Activated CD4-positive, alpha-beta T cell treated with anti-CD3 and anti-CD28 coated beads for 48 hours (primary cell): ENCODE data around the gene SSX4B.
"Not testable (repeated sequence)": the region's sequence is repeated elsewhere in the genome, so short reads cannot be mapped to it uniquely, and the experiment has no call there.

Experiments used
- DNase-seq: peaks from one replicate; pipeline ENCODE4 v3.0.0-alpha.2; 2020

Gene SSX4B, protein sequence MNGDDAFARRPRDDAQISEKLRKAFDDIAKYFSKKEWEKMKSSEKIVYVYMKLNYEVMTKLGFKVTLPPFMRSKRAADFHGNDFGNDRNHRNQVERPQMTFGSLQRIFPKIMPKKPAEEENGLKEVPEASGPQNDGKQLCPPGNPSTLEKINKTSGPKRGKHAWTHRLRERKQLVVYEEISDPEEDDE

DNA sequence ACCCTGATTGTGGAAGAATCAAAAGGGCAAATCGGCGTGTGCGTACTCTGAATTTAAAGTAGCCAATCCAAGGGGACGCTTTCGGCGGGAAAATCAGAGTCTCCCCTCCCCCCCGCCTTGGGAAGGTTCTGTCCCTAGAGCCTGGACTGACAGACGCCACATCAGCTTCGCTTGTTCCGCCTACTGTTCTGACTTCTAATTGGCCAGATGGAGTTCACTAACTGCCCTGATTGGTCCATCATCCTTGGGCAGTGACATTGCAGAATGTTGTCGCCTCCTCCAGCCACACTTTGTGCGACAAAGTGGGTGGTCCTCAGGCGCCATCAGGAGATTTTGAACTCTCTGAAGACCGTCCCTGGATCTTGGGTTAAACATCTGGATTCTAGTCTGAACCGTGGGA lies at the start of gene SSX4B:
TSS of gene SSX4B (minus strand) at position 101 of the 400 bp plus-strand sequence. CDS start 588 bp downstream, outside the sequence.
- DNase-seq, result not testable (repeated sequence)

DNA sequence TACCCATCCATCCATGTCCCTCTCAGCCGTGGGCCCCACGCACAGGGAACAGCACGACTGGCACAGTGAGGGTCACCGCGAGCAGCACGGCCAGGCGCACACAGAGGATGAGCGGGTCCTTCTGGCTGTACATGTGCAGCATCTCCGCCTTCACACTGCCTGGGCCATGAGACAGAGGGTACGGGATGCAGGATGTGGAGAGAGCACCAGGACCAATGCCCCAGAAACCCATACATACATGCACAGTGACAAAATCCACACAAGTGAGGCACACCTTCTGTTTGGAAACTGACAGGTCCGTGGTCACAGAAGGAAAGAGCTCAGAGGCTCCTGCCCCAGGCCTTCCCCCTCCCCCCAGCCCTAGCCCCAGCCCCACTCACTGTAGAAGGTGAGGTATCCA lies 48.8 kb upstream of the SSX4B start:
- DNase-seq, result no peak

DNA sequence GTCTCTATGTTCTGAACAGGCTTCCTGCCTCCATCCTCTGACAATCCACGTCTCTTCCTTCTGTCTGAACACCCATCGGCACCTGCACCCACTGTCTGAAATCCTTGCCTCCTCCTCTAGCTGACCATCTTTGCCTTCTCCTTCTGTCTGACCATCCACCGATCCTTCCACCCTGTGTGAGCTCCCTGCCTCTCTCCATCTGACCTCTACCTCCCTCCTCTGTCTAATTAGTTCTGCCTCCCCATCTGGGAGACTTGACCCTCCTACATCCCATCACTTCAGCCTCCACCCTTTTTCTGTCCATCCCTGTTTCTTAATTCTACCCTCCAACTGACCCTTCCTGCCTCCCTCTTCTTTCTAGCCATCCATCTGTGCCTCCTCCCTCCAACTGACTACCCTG lies 48.3 kb upstream of the SSX4B start:
- no peak for DNase-seq

DNA sequence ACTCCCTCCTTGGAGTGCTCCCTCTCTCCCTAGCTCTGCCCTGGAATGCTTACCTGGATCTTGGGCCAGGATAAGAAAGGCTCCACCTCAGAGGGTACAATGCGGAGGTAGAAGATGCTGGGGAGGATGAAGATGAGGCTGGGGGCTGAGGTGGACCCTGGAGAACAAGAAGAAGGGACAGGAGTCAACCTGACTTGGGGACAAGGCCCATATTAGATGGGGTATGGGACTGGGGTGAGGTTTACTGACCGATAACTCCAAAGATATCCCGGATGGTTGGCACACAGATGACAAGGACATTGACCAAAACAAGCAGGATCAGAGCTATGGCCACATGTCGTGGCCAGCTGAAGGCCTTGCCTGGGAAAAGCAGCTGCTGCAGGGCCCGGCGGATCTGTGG lies 47.7 kb upstream of the SSX4B start:
- no peak for DNase-seq

DNA sequence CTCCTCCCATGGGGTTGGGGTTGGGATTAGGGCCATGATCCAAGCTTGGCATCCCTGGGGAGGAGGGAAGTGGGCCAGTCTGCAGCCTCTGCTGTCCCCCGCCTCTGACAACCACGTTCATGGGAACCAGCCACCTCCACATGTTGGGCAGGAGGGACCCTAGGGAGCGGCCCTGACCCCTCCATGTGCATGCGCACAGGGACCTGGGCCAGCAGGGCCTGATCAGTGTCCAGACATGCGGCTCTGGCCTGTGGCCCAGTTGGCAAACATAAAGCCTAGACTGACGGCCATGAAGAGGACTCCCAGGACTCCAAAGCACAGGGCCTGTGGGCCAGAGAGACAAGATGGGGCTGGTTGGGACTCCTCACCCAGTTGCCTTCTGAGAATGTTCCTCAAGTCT lies 47.0 kb upstream of the SSX4B start:
- no peak for DNase-seq

DNA sequence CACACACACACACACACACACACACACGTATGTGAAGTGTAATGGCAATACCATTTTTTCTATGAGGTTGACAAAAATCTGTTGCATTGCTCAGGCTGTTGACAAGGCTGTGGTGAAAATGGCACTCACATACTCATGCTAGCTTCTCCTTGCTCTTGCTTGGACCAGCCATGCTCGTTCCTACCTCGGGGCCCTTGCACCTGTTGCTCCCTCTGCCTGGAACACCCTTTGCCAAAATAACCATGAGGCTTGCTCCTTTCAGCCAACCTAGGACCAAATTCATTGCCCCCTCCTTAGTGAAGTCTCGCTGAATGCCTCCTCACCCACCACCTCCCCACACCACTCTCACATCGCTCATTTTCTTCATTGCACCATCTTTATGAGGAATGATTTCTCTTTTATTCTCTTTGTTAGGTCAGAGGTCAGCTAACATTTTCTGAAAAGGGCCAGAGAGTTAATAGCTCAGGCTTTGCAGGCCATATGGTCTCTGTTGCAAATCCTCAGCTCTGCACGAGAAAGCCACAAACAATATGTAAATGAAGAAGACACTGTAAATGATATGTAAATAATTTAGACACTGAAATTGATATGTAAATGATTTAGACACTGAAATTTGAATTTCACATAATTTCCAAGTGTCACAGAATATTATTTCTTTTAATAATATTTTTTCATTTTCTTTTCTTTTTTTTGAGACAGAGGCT lies 45.0 kb upstream of the SSX4B start:
- no peak for DNase-seq

DNA sequence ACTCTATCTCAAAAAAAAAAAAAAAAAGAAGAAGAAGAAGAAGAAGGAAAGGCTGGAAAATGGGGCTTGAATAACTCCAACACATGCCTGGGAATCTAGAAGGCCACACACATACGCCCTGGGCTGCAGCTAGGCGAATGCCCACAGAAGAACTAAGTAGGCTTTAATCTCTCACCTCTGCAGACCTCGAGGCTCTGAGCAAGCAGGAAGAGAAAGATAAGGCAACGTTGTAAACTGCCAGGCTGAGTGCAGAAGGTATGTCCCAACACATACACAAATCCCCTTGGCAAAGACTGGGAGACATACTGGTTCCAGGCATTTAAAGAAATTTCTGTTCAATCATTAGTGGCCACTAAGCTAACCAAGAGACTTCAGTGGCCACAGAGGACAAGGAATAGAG lies 39.9 kb upstream of the SSX4B start:
- DNase-seq, result no peak

DNA sequence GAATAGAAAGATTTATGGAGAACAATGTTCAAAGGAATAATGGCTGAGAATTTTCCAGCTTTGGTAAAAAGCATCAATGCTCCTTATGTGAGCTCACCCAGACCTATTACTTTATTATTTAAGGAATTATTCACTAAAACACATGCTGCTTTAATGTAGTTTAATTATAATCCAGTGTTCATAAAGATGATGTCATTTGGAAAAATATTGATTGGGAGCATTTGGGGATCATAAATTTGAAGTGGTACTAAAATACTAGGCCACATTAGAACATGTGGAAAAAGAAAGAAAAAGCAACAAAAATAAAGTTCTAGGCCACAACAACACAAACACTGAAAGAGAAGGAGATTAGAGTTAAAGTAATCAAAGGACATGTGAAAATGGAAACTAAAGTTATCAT lies 38.3 kb upstream of the SSX4B start:
- DNase-seq, result no peak

DNA sequence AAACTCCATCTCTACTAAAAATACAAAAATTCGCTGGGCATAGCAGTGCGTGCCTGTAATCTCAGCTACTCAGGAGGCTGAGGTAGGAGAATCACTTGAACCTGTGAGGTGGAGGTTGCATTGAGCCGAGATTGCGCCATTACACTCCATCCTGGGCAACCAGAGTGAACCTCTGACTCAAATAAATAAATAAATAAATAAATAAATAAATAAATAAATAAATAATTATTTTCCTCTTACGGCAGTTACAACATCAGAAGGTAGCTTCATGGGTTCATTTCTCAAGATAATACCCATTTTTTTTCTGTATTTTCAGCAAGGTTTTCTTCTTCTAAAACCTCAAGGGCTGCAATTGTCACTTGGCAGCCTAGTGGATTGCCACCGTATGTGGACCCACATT lies 35.4 kb upstream of the SSX4B start:
- DNase-seq, result not testable (repeated sequence)

DNA sequence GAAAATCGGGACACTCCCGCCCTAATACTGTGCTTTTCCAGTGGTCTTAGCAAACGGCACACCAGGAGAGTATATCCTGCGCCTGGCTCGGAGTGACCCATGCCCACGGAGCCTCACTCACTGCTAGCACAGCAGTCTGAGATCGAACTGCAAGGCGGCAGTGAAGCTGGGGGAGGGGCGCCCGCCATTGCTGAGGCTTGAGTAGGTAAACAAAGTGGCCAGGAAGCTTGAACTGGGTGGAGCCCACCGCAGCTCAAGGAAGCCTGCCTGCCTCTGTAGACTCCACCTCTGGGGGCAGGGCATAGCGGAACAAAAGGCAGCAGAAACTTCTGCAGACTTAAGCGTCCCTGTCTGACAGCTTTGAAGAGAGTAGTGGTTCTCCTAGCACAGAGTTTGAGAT lies 22.0 kb upstream of the SSX4B start:
- DNase-seq, result not testable (repeated sequence)

DNA sequence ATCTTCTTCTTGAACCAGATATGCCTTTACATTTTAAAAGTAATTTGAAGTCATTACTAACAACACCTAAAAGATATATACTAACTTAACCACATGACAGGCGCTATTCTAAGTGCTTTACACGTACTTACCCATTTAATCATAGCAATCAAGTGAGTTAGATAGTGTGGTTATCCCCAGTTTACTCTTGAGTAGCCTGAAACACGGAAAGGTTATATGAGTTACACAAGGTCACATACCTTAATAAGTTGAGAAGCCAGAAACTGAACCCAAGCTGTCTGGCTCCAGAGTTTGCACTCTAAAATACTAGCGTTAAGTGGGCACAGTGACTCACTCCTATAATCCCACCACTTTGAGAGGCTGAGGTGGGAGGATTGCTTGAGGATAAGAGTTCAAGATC lies 18.4 kb upstream of the SSX4B start:
- DNase-seq, result not testable (repeated sequence)

DNA sequence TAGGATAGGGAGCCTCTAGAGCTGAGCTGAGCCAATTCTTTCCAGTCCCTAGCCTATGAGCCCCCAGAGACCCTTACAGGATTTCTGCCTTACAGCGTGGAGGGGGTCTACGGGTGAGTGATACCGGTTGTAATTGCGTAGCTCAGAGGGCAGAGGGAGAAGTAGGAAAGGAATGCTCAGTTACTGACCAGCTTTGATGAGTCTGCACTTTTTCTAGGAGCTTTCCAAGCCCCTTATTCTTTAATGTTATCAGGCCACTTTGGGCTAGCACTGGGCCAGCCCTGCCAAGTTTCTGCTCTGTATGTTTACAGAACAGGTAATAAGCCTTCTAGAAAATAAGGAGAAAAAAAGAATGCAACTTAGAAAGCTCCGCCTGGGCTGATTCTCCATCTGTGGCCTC lies 17.8 kb upstream of the SSX4B start:
- not testable (repeated sequence) for DNase-seq

DNA sequence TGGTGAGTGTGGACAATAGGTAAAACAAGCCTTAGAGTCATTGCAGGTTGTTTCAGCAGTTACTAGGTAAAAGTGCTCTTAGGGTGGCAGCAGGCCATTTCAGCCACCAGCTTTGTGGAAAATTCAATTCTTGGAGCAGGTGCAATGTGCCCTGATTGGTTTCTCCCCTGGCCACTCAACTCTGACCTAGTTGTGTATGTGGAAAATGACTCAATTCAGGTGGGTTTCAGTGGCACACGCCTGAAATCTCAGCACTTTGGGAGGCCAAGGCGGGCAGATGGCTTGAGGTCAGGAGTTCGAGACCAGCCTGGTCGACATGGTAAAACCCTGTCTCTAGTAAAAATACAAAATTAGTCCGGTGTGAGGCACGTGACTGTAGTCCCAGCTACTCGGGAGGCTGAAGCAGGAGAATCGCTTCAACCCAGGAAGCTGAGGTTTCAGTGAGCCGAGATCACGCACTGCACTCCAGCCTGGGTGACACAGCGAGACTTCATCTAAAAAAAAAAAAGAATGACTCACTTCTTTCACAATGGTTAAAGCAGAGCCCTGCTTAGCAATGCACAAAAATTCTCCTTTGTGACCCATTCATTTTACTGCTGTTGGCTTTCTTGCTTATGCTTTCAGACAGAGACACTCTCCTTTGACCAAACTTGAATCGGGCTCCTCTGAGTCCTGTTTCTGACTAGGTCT lies 15.4 kb upstream of the SSX4B start:
- not testable (repeated sequence) for DNase-seq

DNA sequence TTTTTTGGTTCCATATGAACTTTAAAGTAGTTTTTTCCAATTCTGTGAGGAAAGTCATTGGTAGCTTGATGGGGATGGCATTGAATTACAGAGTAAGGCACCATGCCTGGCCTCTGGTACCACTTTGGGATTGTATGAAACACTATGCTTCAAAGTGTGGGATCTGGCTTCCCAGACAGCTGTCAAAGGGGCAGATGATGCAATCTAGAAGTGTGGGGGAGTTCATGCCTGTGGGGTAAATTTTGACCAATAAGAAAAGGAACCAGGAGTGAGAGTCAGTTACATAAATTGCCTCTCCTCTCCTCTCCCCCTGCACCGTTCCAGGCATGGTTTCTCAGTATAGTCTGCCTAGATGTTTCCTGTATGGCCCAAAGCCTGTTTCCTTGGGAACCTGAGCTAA lies 13.9 kb downstream of the SSX4B start:
- DNase-seq, result not testable (repeated sequence)

DNA sequence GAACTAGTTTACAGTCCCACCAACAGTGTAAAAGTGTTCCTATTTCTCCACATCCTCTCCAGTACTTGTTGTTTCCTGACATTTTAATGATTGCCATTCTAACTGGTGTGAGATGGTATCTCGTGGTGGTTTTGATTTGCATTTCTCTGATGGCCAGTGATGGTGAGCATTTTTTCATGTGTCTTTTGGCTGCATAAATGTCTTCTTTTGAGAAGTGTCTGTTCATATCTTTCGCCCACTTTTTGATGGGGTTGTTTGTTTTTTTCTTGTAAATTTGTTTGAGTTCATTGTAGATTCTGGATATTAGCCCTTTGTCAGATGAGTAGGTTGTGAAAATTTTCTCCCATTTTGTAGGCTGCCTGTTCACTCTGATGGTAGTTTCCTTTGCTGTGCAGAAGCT lies 14.8 kb downstream of the SSX4B start:
- not testable (repeated sequence) for DNase-seq

DNA sequence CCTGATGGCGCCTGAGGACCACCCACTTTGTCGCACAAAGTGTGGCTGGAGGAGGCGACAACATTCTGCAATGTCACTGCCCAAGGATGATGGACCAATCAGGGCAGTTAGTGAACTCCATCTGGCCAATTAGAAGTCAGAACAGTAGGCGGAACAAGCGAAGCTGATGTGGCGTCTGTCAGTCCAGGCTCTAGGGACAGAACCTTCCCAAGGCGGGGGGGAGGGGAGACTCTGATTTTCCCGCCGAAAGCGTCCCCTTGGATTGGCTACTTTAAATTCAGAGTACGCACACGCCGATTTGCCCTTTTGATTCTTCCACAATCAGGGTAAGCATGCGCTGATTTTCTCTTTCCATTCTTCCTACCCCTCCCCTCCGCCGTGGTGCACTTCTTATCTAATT lies 28.5 kb downstream of the SSX4B start, which contains the start of gene SSX4:
TSS of gene SSX4 (plus strand) at position 301 of the 400 bp plus-strand sequence. CDS start 515 bp downstream, outside the sequence.
- not testable (repeated sequence) for DNase-seq

DNA sequence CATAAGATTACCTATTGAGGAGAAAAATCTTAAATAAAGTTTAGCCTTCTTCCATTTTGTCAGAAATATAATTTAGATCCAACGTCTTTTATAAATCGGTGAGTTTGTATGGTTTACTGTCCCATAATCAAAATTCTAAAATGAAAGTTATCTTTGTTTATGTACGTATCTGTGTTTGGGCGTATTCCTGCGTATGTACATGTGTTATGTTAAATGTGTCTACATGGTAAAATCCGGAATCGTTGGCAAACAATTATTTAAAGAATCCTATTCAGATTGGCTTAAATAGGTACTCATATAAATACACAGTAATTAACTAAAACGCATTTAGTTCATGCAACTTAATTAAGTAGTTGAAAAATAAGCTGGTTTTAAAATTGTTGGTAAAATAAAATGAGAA lies 41.4 kb downstream of the SSX4B start:
- DNase-seq, result not testable (repeated sequence)

DNA sequence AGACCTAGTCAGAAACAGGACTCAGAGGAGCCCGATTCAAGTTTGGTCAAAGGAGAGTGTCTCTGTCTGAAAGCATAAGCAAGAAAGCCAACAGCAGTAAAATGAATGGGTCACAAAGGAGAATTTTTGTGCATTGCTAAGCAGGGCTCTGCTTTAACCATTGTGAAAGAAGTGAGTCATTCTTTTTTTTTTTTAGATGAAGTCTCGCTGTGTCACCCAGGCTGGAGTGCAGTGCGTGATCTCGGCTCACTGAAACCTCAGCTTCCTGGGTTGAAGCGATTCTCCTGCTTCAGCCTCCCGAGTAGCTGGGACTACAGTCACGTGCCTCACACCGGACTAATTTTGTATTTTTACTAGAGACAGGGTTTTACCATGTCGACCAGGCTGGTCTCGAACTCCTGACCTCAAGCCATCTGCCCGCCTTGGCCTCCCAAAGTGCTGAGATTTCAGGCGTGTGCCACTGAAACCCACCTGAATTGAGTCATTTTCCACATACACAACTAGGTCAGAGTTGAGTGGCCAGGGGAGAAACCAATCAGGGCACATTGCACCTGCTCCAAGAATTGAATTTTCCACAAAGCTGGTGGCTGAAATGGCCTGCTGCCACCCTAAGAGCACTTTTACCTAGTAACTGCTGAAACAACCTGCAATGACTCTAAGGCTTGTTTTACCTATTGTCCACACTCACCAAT lies 43.9 kb downstream of the SSX4B start:
- DNase-seq, result not testable (repeated sequence)

DNA sequence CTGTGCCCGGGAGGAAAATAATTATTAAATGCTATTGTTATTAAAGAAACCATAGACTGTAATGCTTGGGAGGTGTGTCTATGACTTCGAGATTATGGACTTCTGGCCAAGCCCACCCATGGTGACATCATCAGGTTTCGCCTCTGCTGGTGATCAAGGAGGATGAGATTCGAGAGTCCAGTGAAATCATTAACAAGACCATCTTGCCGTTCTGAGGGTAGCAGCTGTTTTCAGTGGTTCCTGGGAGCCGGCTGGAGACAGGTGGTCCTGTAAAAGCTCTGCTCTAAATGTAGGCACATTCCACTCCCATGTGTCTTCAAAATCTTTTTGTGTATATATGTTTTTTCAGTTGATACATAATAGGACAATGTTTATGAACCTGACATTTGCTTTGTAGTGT lies 52.5 kb downstream of the SSX4B start:
- not testable (repeated sequence) for DNase-seq

DNA sequence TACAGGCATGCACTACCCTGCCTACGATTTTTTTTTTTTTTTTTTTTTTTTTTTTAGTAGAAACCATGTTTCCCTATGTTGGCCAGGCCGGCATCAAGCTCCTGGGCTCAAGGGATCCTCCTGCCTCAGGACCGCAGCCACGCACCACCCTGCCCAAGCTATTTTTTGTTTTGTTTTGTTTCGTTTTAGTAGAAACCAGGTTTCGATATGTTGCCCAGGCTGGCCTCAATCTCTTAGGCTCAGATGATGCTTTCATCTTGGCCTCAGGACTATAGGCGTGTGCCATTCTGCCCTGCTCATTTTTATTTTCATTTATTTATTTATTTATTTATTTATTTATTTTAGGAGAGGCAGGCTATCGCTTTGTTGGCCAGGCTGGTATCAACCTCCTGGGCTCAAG lies 54.1 kb downstream of the SSX4B start:
- no peak for DNase-seq

DNA sequence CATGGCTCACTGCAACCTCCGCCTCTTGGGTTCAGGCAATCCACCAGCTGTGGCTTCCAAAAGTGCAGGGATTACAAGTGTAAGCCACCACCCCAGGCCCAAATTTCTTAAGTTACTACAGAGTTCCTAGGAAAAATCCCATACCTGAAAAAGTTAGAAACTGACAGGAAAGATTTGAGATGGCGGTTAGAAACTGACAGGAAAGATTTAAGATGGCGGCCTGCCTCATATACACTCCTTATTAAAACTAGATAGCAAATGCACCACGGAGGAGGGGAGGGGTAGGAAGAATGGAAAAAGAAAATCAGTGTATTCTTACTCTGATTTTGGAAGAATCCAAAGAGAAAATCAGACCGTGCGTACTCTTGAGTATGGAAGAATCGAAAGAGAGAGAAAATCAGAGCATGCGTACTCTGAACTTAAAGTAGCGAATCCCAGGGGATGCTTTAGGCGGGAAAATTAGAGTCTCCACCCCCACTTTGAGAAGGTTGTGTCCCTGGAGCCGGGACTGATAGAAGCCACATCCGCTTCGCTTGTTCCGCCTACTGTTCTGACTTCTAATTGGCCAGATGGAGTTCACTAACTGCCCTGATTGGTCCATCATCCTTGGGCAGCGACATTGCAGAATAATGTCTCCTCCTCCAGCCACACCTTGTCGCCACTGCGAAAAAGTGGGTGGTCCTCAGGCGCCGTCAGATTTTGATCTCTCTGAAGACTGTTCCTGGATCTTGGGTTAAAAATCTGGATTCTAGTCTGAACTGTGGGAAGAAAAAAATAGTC lies 55.3 kb downstream of the SSX4B start, which contains the start of gene SSX3:
TSS of gene SSX3 (minus strand) at position 389 of the 780 bp plus-strand sequence. CDS start 1,454 bp downstream, outside the sequence.
- DNase-seq, result not testable (repeated sequence)
